ENCODE data around the gene ST8SIA6. TPM values are rescaled to one million over a fixed set of nuclear protein-coding genes. Genes with fewer than 3 reads are reported as not detected.
"Not testable (repeated sequence)": the region's sequence is repeated elsewhere in the genome, so short reads cannot be mapped to it uniquely, and the experiment has no call there.

Gene ST8SIA6
- total RNA-seq, 1 donor from 2014 or later, result 0.34 TPM

DNA sequence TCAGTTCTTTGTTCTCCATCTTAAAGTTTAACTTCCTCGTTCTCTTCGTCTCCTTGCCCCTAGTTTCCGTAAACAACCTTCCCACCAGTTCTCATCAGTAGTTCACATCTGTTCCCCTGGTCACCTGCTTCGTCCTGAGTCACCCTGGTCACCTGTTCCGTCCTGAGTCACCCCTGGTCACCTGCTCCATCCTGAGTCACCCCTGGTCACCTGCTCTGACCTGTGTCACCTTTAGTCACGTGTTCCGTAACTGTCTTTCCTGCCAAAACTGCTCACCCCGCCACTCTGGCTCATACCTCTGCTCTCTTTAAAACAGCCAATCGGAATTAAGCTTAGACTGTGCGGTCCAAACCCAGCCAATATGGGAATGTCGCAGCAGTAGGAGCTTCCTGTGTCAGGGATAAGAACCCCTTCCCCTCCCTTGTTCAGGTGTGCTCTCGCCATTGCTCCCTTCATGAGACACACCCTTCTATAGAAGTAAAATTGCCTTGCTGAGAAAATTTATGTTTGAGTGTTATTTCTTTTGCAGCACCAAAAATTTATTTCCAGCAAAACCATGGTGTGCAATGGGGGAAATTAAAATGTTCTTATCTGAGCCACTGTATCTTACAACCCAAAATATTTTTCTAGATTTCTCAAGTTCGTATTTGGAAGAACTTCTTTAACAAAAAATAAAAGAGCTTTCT, 114.1 kb downstream of the ST8SIA6 start:
- no peak for DNase-seq

DNA sequence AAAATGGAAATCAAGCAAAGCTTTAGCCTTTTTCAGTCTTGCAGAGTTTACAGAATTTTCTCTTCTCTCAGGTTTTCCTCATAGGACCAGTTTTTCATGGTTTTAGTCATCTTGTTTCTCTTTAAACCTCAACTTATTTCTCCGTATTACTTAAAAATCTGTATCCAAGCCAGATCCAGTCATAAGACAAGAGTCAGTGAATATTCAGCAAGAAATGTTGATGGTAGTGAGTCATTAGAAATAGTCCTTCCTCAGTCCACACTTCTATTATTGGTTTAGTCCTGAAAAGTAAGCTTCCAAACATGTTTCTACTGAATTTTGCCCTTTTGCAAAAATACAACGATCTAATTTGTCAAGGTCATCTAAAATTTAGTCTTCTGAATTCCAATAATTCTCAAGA, 119.3 kb downstream of the ST8SIA6 start:
- no peak for DNase-seq

DNA sequence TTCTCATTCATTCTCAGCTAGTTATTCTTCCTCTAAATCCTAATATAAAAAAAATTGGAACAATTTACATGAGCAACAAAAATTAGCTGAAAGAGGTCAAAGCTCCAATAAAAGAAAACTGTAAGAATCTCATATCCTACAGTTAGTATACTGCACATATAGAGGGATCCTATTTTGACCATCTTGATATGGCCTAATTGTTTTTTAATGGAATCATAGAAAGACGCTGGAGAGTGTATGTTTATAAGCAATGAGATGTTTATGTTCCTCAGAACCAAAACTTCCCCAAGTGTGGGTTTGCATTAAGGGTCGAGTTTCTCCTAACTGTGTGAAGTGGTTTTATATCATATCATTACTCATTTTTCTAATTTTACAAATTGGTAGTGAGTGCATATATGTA, 123.9 kb downstream of the ST8SIA6 start:
- DNase-seq, result no peak

GRCh38 chr10:17326377-17326776, 128.0 kb downstream of the ST8SIA6 start:
- no peak for DNase-seq

DNA sequence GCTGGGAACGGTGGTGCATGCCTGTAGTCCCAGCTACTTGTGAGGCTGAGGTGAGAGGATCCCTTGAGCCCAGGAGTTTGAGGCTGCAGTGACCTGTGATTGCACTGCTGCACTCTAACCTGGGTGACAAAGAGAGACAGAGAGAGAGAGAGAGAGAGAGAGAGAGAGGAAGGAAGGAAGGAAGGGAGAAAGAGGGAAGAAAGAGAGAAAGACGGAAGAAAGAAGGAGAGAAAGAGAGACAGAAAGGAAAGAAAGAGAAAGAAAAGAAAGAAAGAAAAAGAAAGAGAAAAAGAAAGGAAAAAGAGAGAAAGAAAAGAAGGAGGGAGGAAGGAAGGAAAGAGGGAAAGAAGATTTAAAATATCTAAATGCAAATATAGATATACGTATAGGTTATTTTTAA, 132.4 kb downstream of the ST8SIA6 start:
- not testable (repeated sequence) for DNase-seq

DNA sequence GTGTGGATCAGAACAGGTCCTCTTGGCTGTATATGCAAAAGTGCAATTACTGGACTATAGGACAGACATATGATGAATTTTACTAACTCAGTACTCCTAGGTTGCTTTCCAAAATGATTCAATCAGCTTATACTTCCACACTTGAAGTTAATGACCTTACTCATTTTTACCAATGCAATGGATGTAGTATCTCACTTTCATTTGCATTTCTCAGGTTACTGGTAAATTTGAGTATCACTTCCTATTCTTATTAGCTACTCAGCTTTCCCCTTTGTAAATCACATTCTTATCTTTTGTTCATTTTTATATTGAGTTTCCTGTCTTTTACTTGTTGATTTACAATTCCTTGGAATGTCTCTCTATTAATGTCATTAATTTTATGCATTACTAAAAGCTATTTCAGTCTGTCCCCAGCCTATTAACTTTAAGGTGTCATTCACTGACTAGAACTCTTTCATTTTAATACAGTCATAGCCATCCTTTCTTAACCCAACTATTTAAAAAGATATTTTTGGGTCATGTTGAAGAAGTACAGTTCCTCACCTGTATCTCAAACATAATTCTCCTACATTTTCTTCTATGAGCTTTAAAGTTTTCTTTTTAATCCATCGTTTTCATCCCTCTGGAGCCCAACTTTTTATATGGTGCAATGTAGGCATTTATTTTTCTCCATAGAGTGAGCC, 137.8 kb downstream of the ST8SIA6 start:
- DNase-seq, result no peak

DNA sequence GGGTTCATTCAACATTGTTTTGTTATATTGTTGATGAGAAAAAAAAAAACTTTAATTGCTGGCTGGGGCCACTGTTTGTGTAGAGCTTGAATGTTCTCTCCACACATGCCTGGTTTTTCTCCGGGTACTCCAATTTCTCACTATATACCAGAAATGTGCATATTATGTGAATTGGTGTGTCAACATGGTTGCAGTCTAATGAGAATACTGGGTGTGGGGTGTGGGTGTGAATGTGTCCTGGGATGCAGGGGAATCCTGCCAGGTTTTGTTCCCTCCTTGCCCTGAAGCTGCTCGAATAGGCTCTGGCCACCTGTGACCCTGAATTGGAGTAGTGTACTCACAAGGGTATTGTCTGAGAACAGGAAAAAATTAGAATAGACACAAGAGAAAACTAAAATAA, 145.0 kb downstream of the ST8SIA6 start:
- DNase-seq, result no peak

DNA sequence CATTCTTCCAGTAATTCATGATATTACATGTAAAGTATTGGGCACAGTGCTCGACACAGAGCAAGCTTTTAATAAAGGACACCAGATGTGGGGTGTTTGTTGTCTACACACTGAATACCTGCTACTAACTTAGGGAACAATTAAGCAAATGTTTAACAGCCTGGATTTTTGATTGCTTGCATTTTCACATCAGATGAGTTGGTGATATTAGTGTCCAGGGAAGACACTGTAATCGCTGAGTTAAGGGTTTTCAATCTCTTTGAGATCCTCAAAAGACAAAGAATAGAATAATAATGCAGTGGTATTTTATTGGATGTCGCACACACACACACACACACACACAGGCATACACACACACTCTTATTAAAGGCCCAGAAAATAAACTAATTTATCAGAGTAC, 147.3 kb downstream of the ST8SIA6 start:
- DNase-seq, result no peak

- DNase-seq, result no peak
Measured at GRCh38 chr10:17292375-17292774, 162.0 kb downstream of the ST8SIA6 start.

- peak; percentile 20 for DNase-seq
Measured at GRCh38 chr10:17290226-17290625, 164.2 kb downstream of the ST8SIA6 start.

GRCh38 chr10:17289763-17290162, 164.6 kb downstream of the ST8SIA6 start:
- DNase-seq, result no peak

GRCh38 chr10:17286562-17287550, 167.5 kb downstream of the ST8SIA6 start:
- no peak for DNase-seq

GRCh38 chr10:17282311-17282710, 172.1 kb downstream of the ST8SIA6 start:
- no peak for DNase-seq

DNA sequence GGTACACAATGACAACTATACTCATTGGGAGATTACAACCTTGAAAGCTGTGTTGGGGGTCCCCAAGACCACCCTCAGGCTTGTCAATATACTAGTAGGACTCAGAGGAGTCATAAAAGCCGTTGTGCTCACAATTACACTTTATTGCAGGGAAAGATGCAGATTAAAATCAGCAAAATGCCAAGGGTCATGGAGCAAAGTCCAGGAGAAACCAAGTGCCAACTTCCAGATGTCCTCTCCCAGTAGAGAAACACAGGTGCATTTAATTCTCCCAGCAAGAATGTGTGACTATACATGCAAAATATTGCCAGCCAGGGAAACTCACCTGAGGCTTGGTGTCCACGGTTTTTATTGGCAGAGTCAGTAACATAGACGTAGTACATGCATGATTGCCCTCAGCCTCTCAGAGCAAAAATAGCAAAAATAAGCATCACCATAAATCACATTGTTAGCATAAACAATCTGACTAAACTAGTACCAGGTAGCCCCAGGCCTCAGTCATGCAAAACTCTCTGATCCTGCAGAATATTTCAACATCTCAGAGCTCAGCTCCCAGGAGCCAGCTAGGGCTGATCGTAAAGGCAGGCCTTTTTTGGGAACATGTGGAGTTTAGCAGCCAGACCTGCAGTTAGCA, 175.7 kb downstream of the ST8SIA6 start:
- DNase-seq, result no peak

GRCh38 chr10:17276756-17277424, 177.5 kb downstream of the ST8SIA6 start:
- no peak for DNase-seq

DNA sequence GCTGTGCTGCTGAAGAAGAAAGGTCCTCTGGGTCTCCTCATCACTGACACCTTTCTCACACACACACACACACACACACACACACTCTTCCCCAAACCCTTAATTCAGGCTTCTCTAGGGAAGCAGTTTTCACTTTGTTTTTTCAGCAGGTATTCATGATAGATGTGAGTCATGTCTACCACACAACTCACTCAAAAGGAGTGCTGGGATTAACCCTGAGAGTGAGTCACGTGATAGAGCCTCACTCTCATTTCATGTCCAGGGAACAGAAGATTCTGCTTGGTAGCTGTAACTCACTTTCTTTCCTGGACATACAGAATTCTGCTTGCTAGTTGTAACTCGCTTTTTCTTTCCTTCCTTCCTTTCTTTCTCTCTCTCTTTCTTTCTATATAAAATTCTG, 181.0 kb downstream of the ST8SIA6 start:
- peak; percentile 20 for DNase-seq

GRCh38 chr10:17272648-17273047, 181.7 kb downstream of the ST8SIA6 start:
- DNase-seq, result no peak

Other genes with a start within 250 kb of the ST8SIA6 start
- gene VIM, start 226.4 kb downstream of the ST8SIA6 start, total RNA-seq, result 4,841 and 6,960 TPM in 2 replicates
- gene HACD1, start 162.8 kb upstream of the ST8SIA6 start, total RNA-seq, result 15.5 and 27.9 TPM in 2 replicates
- 12.9 and 22.4 TPM in 2 replicates for gene STAM, start 189.6 kb upstream of the ST8SIA6 start, total RNA-seq

Data from dermis blood vessel endothelial cell (primary cell).